Mesothelial cell of epicardium (in vitro differentiated cells): ENCODE results near the gene MRFAP1. TPM values are rescaled to one million over a fixed set of nuclear protein-coding genes. Genes with fewer than 3 reads are reported as not detected.

Source experiments
- DNase-seq, 2 experiments: peaks; one replicate each; pipeline ENCODE4 v3.0.0; 2021; ENCODE audit warnings: low spot score in 2 of 2; ENCODE audit not compliant: unreplicated experiment in 2 of 2
- H3K27ac Mint-ChIP-seq: 2 replicates; pipeline ENCODE4 v1.8.0; 2021; ENCODE audit warnings: mixed read lengths
- H3K27me3 Mint-ChIP-seq: 2 replicates; pipeline ENCODE4 v1.8.0; 2021; ENCODE audit warnings: low read depth, mixed read lengths
- H3K36me3 Mint-ChIP-seq: 2 replicates; pipeline ENCODE4 v1.8.0; 2021; ENCODE audit warnings: mixed read lengths
- H3K4me1 Mint-ChIP-seq: 2 replicates; pipeline ENCODE4 v1.8.0; 2021; ENCODE audit warnings: mixed read lengths
- H3K4me3 Mint-ChIP-seq: 2 replicates; pipeline ENCODE4 v1.8.0; 2021; ENCODE audit warnings: mild to moderate bottlenecking, moderate library complexity, mixed read lengths
- H3K9me3 Mint-ChIP-seq: 2 replicates; pipeline ENCODE4 v1.8.0; 2021; ENCODE audit warnings: mixed read lengths
- CTCF ChIP-seq: fragments of 200-600 bp; sonication (generic); IDR thresholded peaks from one replicate; pipeline ENCODE4 v1.5.0; 2021; ENCODE audit warnings: antibody characterized with exemption; ENCODE audit not compliant: unreplicated experiment
- total RNA-seq: library from RNA; stranded (reverse); gene quantifications from 3 replicates; pipeline ENCODE4 v1.2.1, GENCODE V29; 2021

Gene MRFAP1
- total RNA-seq, 1 donor from 2014 or later, result 242 TPM

- DNase-seq, result no peak
- Mint-ChIP-seq H3K27me3 (no peaks in the 10 kb centered on the region), H3K9me3 (no peaks in the 10 kb centered on the region), H3K36me3 (peaks cover 26% of the 10 kb centered on the region), H3K27ac (no peak overlapping the region), H3K4me1 (no peaks in the 10 kb centered on the region), H3K4me3 (no peak overlapping the region)
- TF ChIP-seq CTCF, result no peak
These were observed 27.4 kb upstream of the MRFAP1 start for GRCh38 chr4:6612961-6613675.

- no peaks in the 10 kb centered on the region for H3K27me3 Mint-ChIP-seq
- H3K27ac Mint-ChIP-seq, result no peak overlapping the region
- no peaks in the 10 kb centered on the region for H3K4me1 Mint-ChIP-seq
- H3K36me3 Mint-ChIP-seq, result peaks cover 26% of the 10 kb centered on the region
- H3K4me3 Mint-ChIP-seq, result no peak overlapping the region
- TF ChIP-seq CTCF, result no peak
- DNase-seq, result no peak
- H3K9me3 Mint-ChIP-seq, result no peaks in the 10 kb centered on the region
These were observed 26.5 kb upstream of the MRFAP1 start for GRCh38 chr4:6613676-6614651.

- Mint-ChIP-seq H3K36me3 (peaks cover 26% of the 10 kb centered on the region), H3K4me3 (no peak overlapping the region), H3K9me3 (no peaks in the 10 kb centered on the region), H3K27ac (no peak overlapping the region), H3K4me1 (no peaks in the 10 kb centered on the region), H3K27me3 (no peaks in the 10 kb centered on the region)
- DNase-seq, result no peak
- no peak for TF ChIP-seq CTCF
These were observed 25.7 kb upstream of the MRFAP1 start for GRCh38 chr4:6614701-6615230.

GRCh38 chr4:6616087-6616995 is 24.1 kb upstream of the MRFAP1 start:
- DNase-seq, result no peak
- Mint-ChIP-seq H3K36me3 (peaks cover 27% of the 10 kb centered on the region), H3K4me1 (no peaks in the 10 kb centered on the region), H3K27ac (no peak overlapping the region), H3K4me3 (no peak overlapping the region), H3K27me3 (no peaks in the 10 kb centered on the region), H3K9me3 (no peaks in the 10 kb centered on the region)
- no peak for TF ChIP-seq CTCF

- H3K36me3 Mint-ChIP-seq, result peaks cover 27% of the 10 kb centered on the region
- TF ChIP-seq CTCF, result no peak
- peaks cover 4% of the 10 kb centered on the region for H3K9me3 Mint-ChIP-seq
- H3K27me3 Mint-ChIP-seq, result no peaks in the 10 kb centered on the region
- H3K27ac Mint-ChIP-seq, result no peak overlapping the region
- no peak for DNase-seq
- no peak overlapping the region for H3K4me3 Mint-ChIP-seq
- H3K4me1 Mint-ChIP-seq, result no peaks in the 10 kb centered on the region
These were observed 23.2 kb upstream of the MRFAP1 start for GRCh38 chr4:6617246-6617645.
